G401 (cell line): ENCODE results near the gene GRWD1. TPM values are rescaled to one million over a fixed set of nuclear protein-coding genes. Genes with fewer than 3 reads are reported as not detected.
"Not testable (repeated sequence)": the region's sequence is repeated elsewhere in the genome, so short reads cannot be mapped to it uniquely, and the experiment has no call there.

Experiments used
- DNase-seq: peaks from one replicate; pipeline ENCODE4 v3.0.0-alpha.2; 2015; ENCODE audit warnings: low spot score
- in situ Hi-C: cut with HindIII; loops from 2 replicates; pipeline ENCODE4 v1.10.0; 2016; ENCODE audit warnings: low sequenced_read_pairs, mixed read lengths
- total RNA-seq: library from RNA; depleted of rRNA; stranded (reverse); fragments of >200 nt; shearing (Covaris generic); gene quantifications from 2 replicates; pipeline ENCODE4 v1.2.3, GENCODE V29; 2014

Gene GRWD1
- total RNA-seq, 1 experiment from 2014 or later, result 99.8 TPM

DNA sequence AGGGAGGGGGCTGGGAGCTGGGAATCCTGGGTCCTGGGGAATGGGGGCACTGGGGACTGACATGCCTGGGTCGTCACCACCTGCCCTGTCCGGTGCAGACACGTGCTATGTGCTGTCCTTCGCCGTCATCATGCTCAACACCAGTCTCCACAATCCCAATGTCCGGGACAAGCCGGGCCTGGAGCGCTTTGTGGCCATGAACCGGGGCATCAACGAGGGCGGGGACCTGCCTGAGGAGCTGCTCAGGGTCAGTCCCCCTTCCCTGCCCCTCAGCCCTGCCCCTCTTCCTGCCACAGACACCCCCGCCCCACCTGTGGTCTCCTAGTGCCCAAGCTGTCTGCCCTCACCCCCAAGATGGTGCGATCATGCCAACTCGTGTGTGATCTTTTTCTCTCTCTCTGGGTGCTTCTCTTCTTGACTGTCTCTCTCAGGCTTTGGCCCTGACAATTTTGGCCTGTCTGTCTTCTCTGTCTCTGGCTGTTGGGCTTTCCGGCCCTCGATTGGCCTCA lies 28.4 kb downstream of the GRWD1 start:
- in situ Hi-C loops, result no loop called here
- no peak for DNase-seq

GRCh38 chr19:48475369-48476068 lies 29.7 kb downstream of the GRWD1 start:
- in situ Hi-C loops, result no loop called here
- DNase-seq, result no peak

GRCh38 chr19:48476176-48476575 lies 30.4 kb downstream of the GRWD1 start:
- DNase-seq, result no peak
- in situ Hi-C loops, result no loop called here

DNA sequence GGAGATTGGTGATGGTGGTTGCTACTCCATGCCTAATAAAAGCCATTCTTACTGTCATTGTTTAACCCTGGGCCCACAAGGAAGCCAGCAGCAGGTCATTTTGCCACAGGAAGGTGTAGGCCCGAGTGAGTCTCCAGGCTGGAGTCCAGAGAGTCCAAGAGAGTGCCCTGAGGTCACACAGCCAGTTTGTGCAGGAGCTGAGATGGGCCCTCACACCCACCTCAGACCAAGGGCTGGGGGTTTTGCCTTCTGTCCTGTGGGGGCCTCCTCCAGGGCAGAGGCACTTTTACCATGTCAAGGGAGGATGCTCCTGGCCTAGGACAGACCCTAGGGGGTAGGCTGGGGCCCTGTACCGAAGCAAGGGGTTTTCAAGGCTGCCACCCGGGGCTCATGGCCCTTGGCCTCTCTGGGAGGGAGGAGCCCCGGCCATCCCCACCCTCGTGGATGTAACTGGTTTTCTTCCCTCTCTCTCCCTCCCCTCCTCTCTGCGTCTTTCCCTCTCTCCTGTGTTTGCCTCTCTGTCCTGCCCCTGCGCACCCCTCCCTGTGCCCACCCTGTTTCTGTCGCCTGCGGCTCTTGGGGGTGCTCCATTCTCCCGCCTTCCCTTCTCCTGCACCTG lies 31.4 kb downstream of the GRWD1 start:
- in situ Hi-C loops, result no loop called here
- DNase-seq, result no peak

GRCh38 chr19:48477698-48478338 lies 32.0 kb downstream of the GRWD1 start:
- no peak for DNase-seq
- in situ Hi-C loops, result no loop called here

DNA sequence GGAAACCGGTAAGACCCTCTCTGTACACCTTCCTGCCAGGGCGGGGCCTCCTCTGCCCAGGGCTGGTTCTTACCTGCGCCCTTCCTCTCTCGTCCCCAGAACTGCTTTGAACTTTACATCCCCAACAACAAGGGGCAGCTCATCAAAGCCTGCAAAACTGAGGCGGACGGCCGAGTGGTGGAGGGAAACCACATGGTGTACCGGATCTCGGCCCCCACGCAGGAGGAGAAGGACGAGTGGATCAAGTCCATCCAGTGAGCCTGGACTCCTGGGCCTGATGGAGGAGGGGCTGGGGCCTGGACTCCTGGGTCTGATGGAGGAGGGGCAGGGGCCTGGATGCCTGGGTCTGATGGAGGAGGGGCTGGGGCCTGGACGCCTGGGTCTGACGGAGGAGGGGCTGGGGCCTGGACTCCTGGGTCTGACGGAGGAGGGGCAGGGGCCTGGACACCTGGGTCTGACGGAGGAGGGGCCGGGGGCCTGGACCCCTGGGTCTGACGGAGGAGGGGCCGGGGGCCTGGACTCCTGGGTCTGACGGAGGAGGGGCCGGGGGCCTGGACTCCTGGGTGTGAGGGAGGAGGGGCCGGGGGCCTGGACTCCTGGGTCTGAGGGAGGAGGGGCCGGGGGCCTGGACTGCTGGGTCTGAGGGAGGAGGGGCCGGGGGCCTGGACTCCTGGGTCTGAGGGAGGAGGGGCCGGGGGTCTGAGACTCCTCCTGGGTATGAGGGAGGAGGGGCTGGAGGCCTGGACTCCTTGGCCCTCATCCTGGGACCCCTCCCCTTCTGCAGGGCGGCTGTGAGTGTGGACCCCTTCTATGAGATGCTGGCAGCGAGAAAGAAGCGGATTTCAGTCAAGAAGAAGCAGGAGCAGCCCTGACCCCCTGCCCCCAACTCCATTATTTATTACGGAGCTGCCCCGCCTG lies 32.8 kb downstream of the GRWD1 start:
- no peak for DNase-seq
- in situ Hi-C loops, result no loop called here

DNA sequence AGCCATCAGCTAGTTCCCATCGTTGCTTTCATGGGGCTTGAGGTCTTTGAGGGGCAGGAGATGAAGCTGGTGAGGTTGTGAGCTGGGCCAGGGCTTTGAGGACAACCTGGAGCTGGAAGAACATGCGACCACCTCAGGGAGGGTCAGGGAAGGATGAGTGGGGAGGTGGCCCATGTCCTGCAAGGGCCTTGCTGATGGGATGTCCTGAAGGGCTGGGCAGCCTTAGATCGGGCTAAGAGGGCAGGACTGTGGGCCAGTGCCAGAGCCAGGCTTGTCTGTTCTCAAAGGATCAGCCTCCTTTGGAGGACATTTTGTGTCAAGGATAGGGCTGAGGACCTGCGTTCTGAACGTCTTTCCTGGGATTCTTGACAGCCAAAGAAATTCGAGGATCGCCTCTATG lies 33.9 kb downstream of the GRWD1 start:
- in situ Hi-C loops, result no loop called here
- no peak for DNase-seq

DNA sequence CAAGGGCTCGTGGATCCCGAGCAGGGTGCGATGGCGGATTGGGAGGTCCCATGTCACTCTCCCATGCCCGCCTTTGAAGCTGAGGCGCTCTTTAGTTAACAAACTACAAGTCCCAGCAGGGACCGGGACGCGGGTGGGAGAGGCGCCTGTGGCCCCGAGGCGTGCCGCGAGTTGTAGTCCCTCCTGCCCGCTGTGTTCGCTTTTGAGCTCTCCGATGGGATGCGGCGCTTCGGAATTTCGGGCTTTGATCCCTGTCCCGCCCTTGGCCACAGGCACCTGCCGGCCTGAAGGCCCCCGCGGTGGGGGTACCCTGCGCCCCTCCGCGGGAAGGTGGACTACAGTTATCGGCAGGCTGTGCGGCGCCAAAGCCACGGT lies 34.4 kb downstream of the GRWD1 start:
- peak; percentile 82 for DNase-seq
- in situ Hi-C loops, result no loop called here

DNA sequence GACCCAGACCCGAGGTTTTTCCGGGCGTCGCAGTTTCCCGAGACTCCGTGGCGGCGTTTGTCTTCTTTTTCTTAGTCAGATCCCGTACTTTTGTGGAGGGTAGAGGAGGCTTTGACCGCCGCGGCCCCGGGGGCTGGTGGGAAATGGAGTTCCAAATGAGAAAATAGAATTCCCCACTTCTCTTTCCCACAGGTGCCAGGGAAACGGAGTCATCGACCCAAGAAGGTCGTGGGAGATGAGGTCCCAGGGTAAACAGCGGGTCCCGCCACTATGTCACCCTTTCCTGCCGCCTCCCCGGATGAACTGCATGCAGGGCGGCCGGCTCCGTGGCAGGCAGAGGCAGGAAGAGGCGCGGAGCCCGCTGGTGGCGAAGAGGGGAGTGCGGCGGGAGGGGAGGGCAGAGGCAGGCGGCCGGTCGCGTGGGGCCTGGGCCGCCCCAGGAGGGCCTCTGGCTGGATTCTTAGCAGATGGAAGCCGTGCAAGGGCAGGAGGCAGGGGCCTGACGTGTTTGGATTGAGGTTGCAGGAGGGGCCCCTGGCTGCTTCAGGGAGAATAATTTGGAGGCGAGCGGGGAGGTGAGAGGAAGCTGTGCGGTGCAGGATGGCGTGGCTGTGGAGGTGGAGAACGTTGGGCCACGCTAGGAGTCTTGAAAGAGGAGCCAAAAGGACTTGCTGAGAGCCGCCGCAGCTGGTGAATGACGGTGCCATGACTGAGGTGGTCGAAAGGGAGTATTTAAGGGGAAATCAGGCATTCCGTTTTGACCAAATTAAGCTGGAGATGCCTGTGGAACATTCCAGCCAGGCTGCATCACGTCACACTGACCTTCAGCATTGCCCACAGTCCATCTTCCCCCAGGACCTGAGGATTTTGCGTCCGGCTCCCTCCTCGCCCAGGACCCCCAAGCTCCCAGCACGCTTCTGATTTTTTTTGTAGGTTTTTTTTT lies 35.0 kb downstream of the GRWD1 start:
- in situ Hi-C loops, result no loop called here
- DNase-seq, result peak; percentile 79

DNA sequence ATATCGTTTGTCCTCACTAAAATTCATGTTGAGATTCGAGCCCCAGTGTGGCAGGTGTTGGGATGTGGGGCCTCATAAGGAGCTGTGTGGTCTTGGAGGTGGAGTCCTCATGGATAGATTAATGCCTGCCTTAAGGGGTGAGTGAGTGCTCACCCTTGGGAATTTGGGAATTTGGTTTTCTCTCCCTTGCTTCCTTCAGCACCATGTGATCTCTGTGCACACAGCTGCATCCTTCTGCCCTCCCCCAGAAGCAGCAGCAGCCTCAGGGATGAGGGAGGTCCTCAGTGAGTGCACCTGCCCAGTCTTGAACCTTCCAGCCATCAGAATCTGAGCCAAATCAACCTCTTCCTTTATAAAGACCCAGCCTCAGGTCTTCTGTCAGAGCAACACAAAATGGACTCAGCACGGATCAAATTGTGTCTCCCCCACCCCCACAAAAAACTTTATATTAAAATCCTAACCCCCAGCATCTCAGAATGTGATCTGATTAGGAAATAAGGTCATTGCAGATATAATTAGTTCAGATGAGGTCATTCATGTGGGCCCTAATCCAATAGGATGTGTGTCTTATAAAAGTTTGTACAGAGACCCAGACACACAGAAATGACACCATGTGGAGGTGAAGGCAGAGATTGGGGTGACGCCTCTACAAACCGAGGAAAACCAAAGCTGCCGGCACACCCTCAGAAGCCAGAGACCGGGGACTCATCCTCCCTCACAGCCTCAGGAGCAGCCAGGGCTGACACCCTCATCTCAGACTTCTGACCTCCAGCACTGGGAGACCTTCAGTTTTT lies 36.3 kb downstream of the GRWD1 start:
- no peak for DNase-seq
- in situ Hi-C loops, result no loop called here

DNA sequence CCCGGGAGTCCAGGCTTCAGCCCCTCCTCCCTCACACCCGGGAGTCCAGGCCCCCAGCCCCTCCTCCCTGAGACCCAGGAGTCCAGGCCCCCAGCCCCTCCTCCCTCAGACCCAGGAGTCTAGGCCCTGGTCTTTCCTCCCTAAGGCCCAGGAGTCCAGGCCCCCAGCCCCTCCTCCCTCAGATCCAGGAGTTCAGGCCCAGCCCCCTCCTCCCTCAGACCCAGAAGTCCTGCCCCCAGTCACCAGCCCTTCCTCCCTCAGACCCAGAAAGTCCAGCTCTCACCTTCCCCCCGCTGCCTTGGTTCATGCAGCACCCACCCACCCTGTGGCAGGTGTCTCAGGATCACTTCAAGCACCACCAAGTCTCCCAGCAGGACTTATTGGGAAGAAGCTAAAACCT lies 37.5 kb downstream of the GRWD1 start:
- in situ Hi-C loops, result no loop called here
- no peak for DNase-seq

DNA sequence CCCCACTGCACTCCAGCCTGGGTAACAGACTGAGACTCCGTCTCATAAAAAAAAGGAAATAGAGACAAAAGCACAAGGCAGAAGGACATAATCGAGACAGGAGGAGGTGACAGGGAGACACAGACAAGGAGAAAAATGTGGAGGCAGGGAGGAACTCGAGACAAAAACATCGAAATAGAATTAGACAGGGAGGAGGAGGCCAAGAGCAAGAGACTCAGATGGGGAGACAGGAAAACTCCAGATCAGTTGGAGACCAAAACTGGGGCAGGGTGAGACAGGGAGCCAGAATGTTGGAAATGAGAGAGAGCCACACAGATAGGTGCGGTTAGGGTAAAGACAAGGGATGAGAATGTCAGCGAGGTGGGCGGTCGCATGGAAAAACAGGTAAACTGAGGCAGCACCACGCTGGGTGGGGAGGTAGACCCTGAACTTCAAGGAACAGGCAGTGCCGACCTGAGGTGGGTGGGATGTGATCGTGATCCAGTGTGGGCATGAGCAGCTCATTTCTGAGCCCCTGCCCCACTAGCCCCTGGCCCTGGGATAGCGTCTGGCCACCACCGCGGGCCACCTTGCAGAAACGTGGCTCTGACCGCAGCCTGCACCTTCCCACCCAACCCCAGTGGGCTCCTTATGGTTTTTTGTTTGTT lies 38.6 kb downstream of the GRWD1 start:
- no peak for DNase-seq
- in situ Hi-C loops, result no loop called here

- in situ Hi-C loops, result no loop called here
- DNase-seq, result no peak
These were observed 39.3 kb downstream of the GRWD1 start for GRCh38 chr19:48484931-48485612.

- in situ Hi-C loops, DNase-seq: not testable (repeated sequence)
These were observed 40.9 kb downstream of the GRWD1 start for GRCh38 chr19:48486706-48487105.

- no peak for DNase-seq
- in situ Hi-C loops, result no loop called here
These were observed 41.8 kb downstream of the GRWD1 start for GRCh38 chr19:48487544-48487943.

DNA sequence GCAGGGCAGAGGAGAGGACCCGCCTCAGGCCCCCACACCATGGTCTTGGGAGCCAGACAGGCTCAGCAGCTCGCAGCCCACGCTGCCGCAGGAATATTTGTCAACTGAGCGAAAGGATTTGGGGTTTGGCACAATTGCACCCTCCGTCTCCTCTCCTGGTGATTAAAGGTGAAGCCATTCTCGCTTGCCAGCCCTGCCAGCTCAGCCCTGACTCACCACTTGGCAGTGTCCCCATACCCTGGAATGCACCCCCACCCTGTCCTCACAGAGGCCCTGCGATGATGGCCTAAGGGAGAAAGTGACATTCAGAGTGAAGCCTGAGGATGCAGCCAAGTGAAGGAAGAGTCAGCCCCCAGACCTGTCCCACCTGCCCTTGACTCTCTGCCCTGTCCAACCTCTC lies 42.2 kb downstream of the GRWD1 start:
- DNase-seq, result peak; percentile 81
- in situ Hi-C loops, result no loop called here

GRCh38 chr19:48488478-48488877 lies 42.7 kb downstream of the GRWD1 start:
- in situ Hi-C loops, DNase-seq: not testable (repeated sequence)
